ENCODE data around the gene ABLIM3. TPM values are rescaled to one million over a fixed set of nuclear protein-coding genes. Genes with fewer than 3 reads are reported as not detected.

The ABLIM3 gene
- total RNA-seq, 1 donor from 2014 or later, result 0.64 TPM

DNA sequence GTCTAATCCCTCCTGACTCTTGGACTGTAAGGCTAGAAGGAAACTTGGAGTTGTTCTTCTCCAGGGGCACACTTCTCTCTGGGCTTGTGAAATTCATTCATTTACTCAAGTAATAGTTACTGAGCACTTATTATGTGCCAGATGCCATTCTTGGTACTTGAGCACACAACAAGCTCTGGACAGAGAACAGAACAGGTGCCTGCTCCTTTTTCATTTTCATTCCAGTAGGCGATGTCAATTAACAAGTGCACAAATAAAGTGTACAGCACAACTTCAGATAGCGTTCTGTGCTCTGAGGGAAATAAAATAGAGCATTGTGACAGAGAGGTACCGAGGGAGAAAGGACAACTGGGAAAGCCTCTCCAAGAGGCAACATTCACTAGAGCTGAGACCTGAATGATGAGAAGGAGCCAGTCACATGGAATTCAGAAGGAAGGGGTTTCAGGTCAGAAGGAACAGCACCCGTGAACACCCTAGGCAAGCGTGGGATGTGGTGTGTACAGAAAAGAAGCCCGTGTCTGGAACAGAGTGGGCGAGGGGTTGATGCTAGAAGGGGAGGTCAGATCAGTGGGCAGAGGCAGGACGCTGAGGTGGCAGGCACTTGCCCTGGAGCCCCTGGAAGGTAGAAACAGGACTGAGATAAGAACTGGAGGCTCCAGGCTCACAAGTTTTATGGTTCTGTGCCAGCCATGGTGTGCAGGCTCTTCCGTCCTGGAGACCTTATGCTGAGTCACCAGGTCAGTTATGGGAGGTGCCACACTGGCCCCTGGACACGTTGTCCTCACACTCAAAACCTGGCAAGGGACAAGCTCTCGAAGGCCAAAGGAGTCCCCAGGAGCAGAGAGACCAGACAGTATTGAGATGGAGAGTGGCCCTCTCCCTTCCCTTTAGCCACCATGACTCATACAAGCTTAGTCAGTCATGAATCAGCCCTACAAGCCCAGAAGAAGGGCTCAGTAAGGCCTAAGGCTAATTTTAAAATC lies 7.2 kb upstream of the ABLIM3 start:
- TF ChIP-seq, protein P1, sequence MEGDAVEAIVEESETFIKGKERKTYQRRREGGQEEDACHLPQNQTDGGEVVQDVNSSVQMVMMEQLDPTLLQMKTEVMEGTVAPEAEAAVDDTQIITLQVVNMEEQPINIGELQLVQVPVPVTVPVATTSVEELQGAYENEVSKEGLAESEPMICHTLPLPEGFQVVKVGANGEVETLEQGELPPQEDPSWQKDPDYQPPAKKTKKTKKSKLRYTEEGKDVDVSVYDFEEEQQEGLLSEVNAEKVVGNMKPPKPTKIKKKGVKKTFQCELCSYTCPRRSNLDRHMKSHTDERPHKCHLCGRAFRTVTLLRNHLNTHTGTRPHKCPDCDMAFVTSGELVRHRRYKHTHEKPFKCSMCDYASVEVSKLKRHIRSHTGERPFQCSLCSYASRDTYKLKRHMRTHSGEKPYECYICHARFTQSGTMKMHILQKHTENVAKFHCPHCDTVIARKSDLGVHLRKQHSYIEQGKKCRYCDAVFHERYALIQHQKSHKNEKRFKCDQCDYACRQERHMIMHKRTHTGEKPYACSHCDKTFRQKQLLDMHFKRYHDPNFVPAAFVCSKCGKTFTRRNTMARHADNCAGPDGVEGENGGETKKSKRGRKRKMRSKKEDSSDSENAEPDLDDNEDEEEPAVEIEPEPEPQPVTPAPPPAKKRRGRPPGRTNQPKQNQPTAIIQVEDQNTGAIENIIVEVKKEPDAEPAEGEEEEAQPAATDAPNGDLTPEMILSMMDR (IDR thresholded peaks at IDR 0.05), result no peak
- Mint-ChIP-seq H3K9me3 (ENCODE audit: unreplicated experiment) (no peaks in the 10 kb centered on the region), H3K4me1 (ENCODE audit: unreplicated experiment) (peaks cover 17% of the 10 kb centered on the region), H3K27me3 (ENCODE audit: unreplicated experiment) (no peaks in the 10 kb centered on the region), H3K4me3 (ENCODE audit: unreplicated experiment) (no peak overlapping the region), H3K27ac (ENCODE audit: unreplicated experiment) (peak overlapping the region; percentile 33), H3K36me3 (ENCODE audit: unreplicated experiment) (no peaks in the 10 kb centered on the region)
- DNase-seq (ENCODE audit: extremely low spot score, unreplicated experiment), result no peak

- H3K9me3 Mint-ChIP-seq (ENCODE audit: unreplicated experiment), result no peaks in the 10 kb centered on the region
- TF ChIP-seq, protein P1 (IDR thresholded peaks at IDR 0.05), result no peak
- H3K27me3 Mint-ChIP-seq (ENCODE audit: unreplicated experiment), result no peaks in the 10 kb centered on the region
- H3K36me3 Mint-ChIP-seq (ENCODE audit: unreplicated experiment), result no peaks in the 10 kb centered on the region
- no peak overlapping the region for H3K4me3 Mint-ChIP-seq (ENCODE audit: unreplicated experiment)
- DNase-seq (ENCODE audit: extremely low spot score, unreplicated experiment), result no peak
- peak overlapping the region; percentile 72 for H3K27ac Mint-ChIP-seq (ENCODE audit: unreplicated experiment)
- H3K4me1 Mint-ChIP-seq (ENCODE audit: unreplicated experiment), result peaks cover 17% of the 10 kb centered on the region
Measured at GRCh38 chr5:149134778-149135500, 6.4 kb upstream of the ABLIM3 start.

GRCh38 chr5:149135536-149136201 lies 5.6 kb upstream of the ABLIM3 start:
- Mint-ChIP-seq H3K36me3 (ENCODE audit: unreplicated experiment) (no peaks in the 10 kb centered on the region), H3K4me1 (ENCODE audit: unreplicated experiment) (peaks cover 17% of the 10 kb centered on the region), H3K27ac (ENCODE audit: unreplicated experiment) (no peak overlapping the region), H3K4me3 (ENCODE audit: unreplicated experiment) (no peak overlapping the region), H3K9me3 (ENCODE audit: unreplicated experiment) (no peaks in the 10 kb centered on the region), H3K27me3 (ENCODE audit: unreplicated experiment) (no peaks in the 10 kb centered on the region)
- no peak for DNase-seq (ENCODE audit: extremely low spot score, unreplicated experiment)
- TF ChIP-seq, protein P1 (IDR thresholded peaks at IDR 0.05), result no peak

DNA sequence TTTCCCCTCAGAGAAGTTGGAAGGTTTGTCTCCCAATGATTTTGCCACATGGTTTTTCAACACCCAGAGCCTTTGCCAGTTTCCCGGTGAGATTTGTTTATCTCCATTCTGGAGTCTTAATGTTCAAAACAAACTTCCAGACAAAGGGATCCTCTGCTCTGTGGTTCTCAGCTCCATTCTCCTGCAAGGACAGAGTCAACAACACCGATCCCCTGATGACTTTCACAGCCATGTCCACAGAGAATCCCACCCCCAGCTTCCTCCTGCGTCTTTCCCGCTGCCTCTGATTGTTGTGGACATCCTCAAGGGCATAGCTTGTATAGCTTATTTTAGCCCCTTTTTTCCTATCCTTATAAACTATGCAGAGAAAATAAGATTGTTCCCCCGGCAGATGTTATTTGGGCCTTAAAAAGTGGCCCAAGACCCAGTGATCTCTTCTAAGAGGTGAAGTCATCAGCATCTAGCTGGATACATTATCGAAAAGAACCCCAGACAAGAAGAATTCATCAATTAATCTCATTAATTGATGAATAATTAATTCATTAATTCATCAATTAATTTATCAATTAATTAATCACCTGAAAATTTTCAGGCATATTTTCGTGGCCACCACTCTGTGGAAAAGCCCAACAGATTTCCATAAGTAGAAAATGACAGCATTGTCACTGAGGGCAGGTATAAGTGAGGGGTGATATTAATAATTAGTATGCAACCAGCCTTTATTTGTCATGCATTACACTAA lies 2.9 kb upstream of the ABLIM3 start:
- no peaks in the 10 kb centered on the region for H3K36me3 Mint-ChIP-seq (ENCODE audit: unreplicated experiment)
- no peak for DNase-seq (ENCODE audit: extremely low spot score, unreplicated experiment)
- peaks cover 18% of the 10 kb centered on the region for H3K4me1 Mint-ChIP-seq (ENCODE audit: unreplicated experiment)
- no peaks in the 10 kb centered on the region for H3K9me3 Mint-ChIP-seq (ENCODE audit: unreplicated experiment)
- H3K27me3 Mint-ChIP-seq (ENCODE audit: unreplicated experiment), result no peaks in the 10 kb centered on the region
- TF ChIP-seq, protein P1 (IDR thresholded peaks at IDR 0.05), result no peak
- no peak overlapping the region for H3K4me3 Mint-ChIP-seq (ENCODE audit: unreplicated experiment)
- H3K27ac Mint-ChIP-seq (ENCODE audit: unreplicated experiment), result no peak overlapping the region
